NCI-H187 treated with DMSO at 0.1 percent for 48 hours (cell line): ENCODE results near the gene SLC31A2.
"Not testable (repeated sequence)": the region's sequence is repeated elsewhere in the genome, so short reads cannot be mapped to it uniquely, and the experiment has no call there.

ENCODE experiments used
- DNase-seq: peaks from one replicate; lab custom pipeline; 2025; lab: John Stamatoyannopoulos, UW

Gene SLC31A2, protein sequence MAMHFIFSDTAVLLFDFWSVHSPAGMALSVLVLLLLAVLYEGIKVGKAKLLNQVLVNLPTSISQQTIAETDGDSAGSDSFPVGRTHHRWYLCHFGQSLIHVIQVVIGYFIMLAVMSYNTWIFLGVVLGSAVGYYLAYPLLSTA

GRCh38 chr9:113150670-113151611 lies at the start of gene SLC31A2:
Gene SLC31A2 (plus strand): TSS chr9:113151007. CDS start chr9:113151075, 68 bp downstream.
- no peak for DNase-seq

GRCh38 chr9:113105345-113105744 lies 45.5 kb upstream of the SLC31A2 start:
- DNase-seq, result not testable (repeated sequence)

DNA sequence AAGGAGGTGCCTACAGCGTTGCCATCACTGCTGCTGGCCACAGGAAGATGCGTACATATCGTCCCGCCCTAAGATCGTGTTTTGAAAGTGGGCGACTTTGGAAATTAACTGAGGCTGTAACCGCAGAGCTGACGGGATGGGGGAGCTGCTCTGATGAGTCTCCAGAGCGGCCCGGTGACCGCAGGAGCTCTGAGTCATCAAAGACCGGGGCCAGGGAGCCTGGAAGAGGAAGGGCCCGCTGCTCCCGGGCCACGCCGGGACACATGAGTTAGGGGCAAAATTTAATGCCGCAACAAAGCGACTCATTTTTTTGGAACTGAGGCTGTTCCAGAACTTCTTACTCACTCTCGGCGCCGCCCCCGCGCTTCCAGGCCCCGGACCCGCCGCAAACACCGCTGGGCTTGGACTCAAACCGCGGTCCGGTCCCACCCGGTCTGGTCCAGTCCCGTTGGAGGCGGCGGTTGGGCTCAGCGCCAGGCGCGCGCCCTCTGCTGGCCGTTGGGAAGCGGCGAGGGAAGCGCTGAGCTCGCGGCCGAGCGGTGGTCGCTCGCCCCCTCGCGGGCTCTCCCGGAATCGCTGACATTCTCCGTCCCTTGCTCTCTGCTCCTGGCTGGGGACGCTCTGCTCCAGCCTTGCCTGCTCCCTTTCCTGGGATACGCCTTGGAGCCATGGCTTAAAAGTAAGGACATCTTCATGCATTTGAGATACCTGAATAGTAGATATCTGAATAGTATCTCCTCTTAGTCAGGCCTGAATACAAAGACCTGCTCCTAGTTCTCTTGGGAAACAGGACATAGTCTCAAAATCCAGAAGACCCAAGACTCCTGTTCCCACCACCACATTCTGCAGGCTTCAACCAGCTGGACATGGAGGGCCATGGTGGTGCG lies 39.5 kb upstream of the SLC31A2 start:
- not testable (repeated sequence) for DNase-seq

- not testable (repeated sequence) for DNase-seq
Measured at GRCh38 chr9:113112706-113113510, 37.9 kb upstream of the SLC31A2 start.

DNA sequence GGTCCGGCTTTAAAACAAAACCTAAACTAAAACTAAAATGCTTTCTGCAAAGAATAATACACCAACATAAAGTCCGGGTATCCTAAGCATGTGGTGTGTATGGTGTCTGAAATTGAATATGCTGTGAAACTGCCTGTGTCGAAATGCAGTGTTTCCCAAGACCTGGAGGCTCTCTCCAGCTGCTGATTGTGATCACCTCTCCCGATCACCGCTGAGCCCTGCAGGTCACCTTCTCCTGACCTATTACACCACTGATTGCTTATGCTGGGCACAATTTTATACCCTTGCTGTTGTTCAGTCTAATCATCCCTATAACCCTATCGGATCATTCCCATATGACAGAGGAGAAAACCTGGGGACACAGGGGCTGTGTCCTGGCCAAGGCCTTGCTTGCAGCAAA lies 32.0 kb upstream of the SLC31A2 start:
- not testable (repeated sequence) for DNase-seq

- DNase-seq, result no peak
Measured at GRCh38 chr9:113125386-113126035, 25.3 kb upstream of the SLC31A2 start.

GRCh38 chr9:113129466-113129865 lies 21.3 kb upstream of the SLC31A2 start:
- DNase-seq, result no peak

DNA sequence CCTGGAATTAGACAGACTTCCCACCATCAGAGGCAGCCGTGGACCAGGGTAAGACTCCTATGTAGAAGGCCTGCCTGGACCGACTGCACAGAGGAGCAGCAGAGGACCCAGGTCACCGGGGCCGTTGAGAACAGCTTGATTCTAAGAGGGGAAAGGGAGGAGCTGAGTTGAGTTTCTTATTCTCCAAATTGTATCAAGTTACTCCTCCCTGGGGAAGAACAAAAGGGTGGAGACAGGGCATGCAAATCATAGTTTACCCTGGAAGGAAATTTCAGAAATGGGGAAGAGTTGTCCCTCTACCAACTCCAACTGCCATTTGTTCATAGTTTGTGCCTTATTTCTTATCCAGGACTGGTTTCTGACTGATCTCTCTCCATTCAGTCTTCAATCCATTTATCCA lies 20.9 kb upstream of the SLC31A2 start:
- DNase-seq, result no peak

GRCh38 chr9:113131689-113132151 lies 19.1 kb upstream of the SLC31A2 start:
- DNase-seq, result no peak

GRCh38 chr9:113137196-113138168 lies 13.3 kb upstream of the SLC31A2 start:
- no peak for DNase-seq

DNA sequence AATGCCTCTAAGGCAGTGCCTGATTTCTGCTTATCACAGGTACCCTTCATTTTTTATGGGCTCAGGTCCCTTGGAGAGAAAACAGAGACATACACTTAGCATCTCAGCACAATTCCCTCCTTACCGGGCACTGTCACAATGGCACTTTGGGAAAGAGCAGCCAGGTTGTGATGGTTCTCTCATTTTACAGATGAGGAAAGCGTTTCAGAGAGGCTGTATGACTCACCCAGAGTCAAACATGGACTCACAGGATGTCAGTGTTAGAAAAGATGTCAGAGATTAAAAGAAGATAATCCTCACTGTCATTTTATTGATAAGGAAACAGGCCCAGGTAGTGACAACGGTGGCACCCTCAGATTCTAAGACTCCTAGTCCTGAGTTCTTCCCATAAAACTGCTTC lies 12.0 kb upstream of the SLC31A2 start:
- DNase-seq, result no peak

- no peak for DNase-seq
Measured at GRCh38 chr9:113139225-113139829, 11.5 kb upstream of the SLC31A2 start.

DNA sequence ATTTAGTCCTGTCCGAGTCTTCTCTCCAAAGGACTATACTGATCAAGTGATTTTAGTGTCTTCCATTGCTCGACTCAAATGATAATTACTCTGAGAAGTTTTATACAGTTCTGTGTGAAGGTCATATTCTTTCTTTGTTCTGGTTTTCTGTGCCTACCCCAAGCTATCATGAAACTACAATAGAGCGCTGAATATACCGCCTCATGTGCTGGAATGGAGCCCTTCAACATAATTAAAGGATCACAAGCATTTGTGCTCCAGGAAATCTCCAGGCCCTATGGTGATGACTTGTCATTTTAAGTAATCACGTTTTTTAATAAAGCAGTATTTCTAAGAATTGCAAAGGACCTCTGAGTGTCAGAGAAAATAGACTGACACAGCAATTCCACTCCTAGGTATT lies 10.9 kb upstream of the SLC31A2 start:
- no peak for DNase-seq

- not testable (repeated sequence) for DNase-seq
Measured at GRCh38 chr9:113140896-113141295, 9.9 kb upstream of the SLC31A2 start.

GRCh38 chr9:113143432-113144227 lies 7.2 kb upstream of the SLC31A2 start:
- DNase-seq, result no peak

DNA sequence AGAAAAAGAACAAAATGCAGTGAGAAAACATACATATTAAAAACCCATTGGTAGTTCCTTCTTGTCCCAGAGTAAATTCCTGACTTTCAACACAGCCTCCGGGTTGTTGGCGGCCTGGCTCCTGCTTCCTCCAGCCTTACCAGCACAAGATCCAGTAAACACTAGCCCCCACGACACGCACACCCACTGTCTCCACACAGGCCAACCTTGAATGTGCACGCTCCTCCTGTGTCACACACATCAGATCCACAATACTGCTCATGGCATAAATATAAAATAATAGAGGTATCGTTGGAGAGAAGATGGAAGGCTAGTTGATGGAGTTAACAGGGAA lies 2.5 kb upstream of the SLC31A2 start:
- DNase-seq, result no peak

DNA sequence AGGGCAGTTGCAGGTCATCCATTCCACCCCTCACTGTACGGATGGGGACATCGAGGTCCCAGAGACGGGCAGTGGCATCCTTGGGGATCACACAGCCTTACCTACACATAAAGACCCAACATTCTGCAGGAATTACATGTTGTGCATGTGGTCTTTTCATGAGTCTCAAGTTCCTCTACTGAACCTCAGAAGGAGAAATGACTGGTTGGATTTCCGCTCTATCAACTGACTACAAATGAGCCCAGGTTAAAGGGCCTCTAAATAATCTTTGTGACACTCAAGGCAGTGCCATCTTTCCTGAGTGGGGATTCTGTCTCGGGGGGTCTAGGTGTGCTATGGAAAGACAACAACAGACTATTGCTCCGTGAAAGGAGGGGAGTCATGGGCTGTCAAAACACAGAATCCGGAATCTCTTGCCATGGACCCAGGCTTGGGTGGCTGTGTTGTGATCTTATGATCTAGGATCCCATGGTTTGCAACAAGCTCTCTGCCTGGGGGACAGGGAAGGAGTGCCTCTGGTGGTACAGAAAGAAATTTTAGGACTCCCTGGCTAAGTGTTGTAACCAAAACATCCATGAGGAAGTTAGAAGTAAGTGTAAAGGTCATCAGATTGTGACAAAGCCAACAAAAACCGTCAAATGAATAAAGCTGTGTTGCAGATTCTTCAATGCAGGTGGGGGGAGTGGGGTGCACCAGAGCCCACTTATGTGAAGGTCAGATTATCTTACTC lies 1.9 kb upstream of the SLC31A2 start:
- DNase-seq, result no peak

DNA sequence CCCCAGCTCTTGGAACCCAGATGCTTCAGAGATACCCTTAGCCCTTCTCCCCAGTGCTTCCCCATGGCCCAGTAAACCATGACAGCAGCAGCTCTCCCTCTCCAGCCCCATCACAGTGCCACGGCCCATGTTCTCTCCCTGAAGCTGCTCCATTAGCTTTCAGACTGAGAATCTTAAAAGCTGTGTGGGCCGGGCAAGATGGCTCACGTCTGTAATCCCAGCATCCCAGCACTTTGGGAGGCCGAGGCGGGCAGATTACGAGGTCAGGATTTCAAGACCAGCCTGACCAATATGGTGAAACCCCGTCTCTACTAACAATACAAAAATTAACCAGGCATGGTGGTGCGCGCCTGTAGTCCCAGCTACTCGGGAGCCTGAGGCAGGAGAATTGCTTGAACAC lies 1.2 kb upstream of the SLC31A2 start:
- not testable (repeated sequence) for DNase-seq
